HepG2 (cell line): Measurements from ENCODE around the gene PNPLA8. TPM values are rescaled to one million over a fixed set of nuclear protein-coding genes. Genes with fewer than 3 reads are reported as not detected.

Experiments used
- ATAC-seq: fragments of 200-7000 bp; cut with Tn5 transposase; 3 replicates; pipeline ENCODE4 v1.9.1; 2020; ENCODE audit warnings: mild to moderate bottlenecking, moderate library complexity
- BruUV-seq: library from RNA; stranded (reverse); fragments of 400-500 nt; replicated peaks from 2 replicates; lab custom pipeline; 2021; lab: Mats Ljungman, UMichigan
- CTCF ChIA-PET: fragments of 300-600 bp; formaldehyde crosslinking; extraction: SDS; loops from one replicate; lab custom pipeline; 2021; ENCODE audit warnings: low total read pairs, inconsistent platforms, low intra/inter-chr PET ratio; lab: Yijun Ruan, JAX
- POLR2A ChIA-PET: fragments of 350-600 bp; sonication (Branson Sonifier 250); formaldehyde crosslinking; loops from one replicate; lab custom pipeline; 2020; ENCODE audit warnings: antibody characterized with exemption, inconsistent platforms; lab: Yijun Ruan, JAX
- DNase-seq: peaks from one replicate; pipeline ENCODE4 v3.0.0-alpha.2; 2015; ENCODE audit warnings: low spot score
- FAIRE-seq: peaks from 3 replicates; lab custom pipeline; 2011; peaks lifted over from hg19 to GRCh38; lab: Jason Lieb, UNC
- H2AFZ ChIP-seq: one replicate; pipeline ENCODE4 v1.6.1; 2011; ENCODE audit warnings: low read length, inconsistent platforms
- H3K27ac ChIP-seq: fragments of 300-600 bp; 3 replicates; pipeline ENCODE4 v1.8.0; 2011; ENCODE audit warnings: mixed run types, mild to moderate bottlenecking, mixed read lengths, low read length, inconsistent platforms; ENCODE audit not compliant: insufficient read depth; ENCODE audit errors: extremely low read length
- H3K27me3 ChIP-seq, 2 experiments: fragments of 200-600 bp in 1 of 2; 2 replicates in 1 of 2; 3 replicates in 1 of 2; pipeline versions ENCODE4 v1.6.0 to v1.8.0; 2011; ENCODE audit warnings: low read length in 2 of 2, mild to moderate bottlenecking in 2 of 2, moderate library complexity in 2 of 2, inconsistent platforms in 1 of 2; ENCODE audit not compliant: insufficient read depth in 2 of 2, control insufficient read depth in 1 of 2
- H3K36me3 ChIP-seq, 2 experiments: fragments of 200-600 bp in 1 of 2; replicated peaks in 1 of 2; 2 replicates in 1 of 2; 3 replicates in 1 of 2; pipeline versions ENCODE4 v1.5.1 to v1.8.0; 2011; ENCODE audit warnings: low read length in 2 of 2, inconsistent platforms in 1 of 2; ENCODE audit not compliant: insufficient read depth in 2 of 2, control insufficient read depth in 1 of 2
- H3K4me1 ChIP-seq: 2 replicates; pipeline ENCODE4 v1.5.1; 2012; ENCODE audit warnings: low read length, inconsistent platforms; ENCODE audit not compliant: insufficient read depth
- H3K4me2 ChIP-seq: 2 replicates; pipeline ENCODE4 v1.6.0; 2011; ENCODE audit warnings: low read depth, low read length, inconsistent platforms
- H3K4me3 ChIP-seq, 3 experiments: fragments of 200-600 bp in 1 of 3; sonication (generic), shearing (Covaris generic) in 1 of 3; replicated peaks in 1 of 3; 2 replicates each; pipeline ENCODE4 v1.5.1; 2011 to 2016; ENCODE audit warnings: low read length in 3 of 3, inconsistent platforms in 2 of 3, low read depth in 2 of 3, mild to moderate bottlenecking in 2 of 3, control low read depth in 1 of 3, mixed read lengths in 1 of 3; ENCODE audit not compliant: insufficient read depth in 1 of 3
- H3K79me2 ChIP-seq: one replicate; pipeline ENCODE4 v1.6.1; 2011; ENCODE audit warnings: low read length, inconsistent platforms; ENCODE audit not compliant: insufficient read depth
- H3K9ac ChIP-seq: 2 replicates; pipeline ENCODE4 v1.6.0; 2011; ENCODE audit warnings: mild to moderate bottlenecking, low read depth, low read length, inconsistent platforms; ENCODE audit not compliant: insufficient read depth
- H3K9me3 ChIP-seq: 2 replicates; pipeline ENCODE4 v1.5.1; 2012; ENCODE audit warnings: mild to moderate bottlenecking, low read length
- H4K20me1 ChIP-seq: 2 replicates; pipeline ENCODE4 v1.6.0; 2011; ENCODE audit warnings: inconsistent platforms, mild to moderate bottlenecking, low read length, moderate library complexity; ENCODE audit not compliant: insufficient read depth
- CBX5 ChIP-seq: sonication (generic); formaldehyde crosslinking; IDR thresholded peaks from 2 replicates; pipeline ENCODE4 v1.4.0; 2020; ENCODE audit warnings: missing genetic modification reagents, borderline replicate concordance
- LCORL ChIP-seq, 2 experiments: fragments of 450-650 bp in 1 of 2; sonication (generic) in 1 of 2; formaldehyde crosslinking in 1 of 2; IDR thresholded peaks; 2 replicates each; pipeline versions ENCODE4 v1.5.0 to v1.6.1; 2017 to 2020; ENCODE audit warnings: antibody characterized with exemption in 1 of 2, missing genetic modification reagents in 1 of 2
- PPARG ChIP-seq: conservative IDR thresholded peaks from 2 replicates; pipeline ENCODE4 v1.6.1; 2016; ENCODE audit warnings: missing biosample characterization, missing genetic modification reagents
- WGBS: methylation state at CpG from one replicate; pipeline ENCODE4 v1.1.6; 2017; ENCODE audit warnings: low lambda C conversion rate; 5-methylcytosine and 5-hydroxymethylcytosine counted together
- in situ Hi-C: cut with HindIII; loops from 2 replicates; pipeline ENCODE4 v1.10.0; 2017; ENCODE audit warnings: low pct_unique_long_range_greater_than_20kb; ENCODE audit not compliant: extremely low pct_ligation_motif_present
- intact Hi-C: fragments of 100-400 bp; cut with micrococcal nuclease; formaldehyde crosslinking; loops from one replicate; pipeline ENCODE4 v1.10.0; 2022; ENCODE audit not compliant: unreplicated experiment
- polyA plus RNA-seq, 8 experiments: library from polyadenylated mRNA; depleted of rRNA in 3 of 8; stranded (reverse) in 7 of 8; unstranded in 1 of 8; fragments of >200 nt; fragmentation: Illumina TruSeq in 4 of 8; extraction: Trizol in 4 of 8; gene quantifications; 2 replicates each; pipeline versions ENCODE4 v1.2.1 to v1.2.3, GENCODE V29; 2011 to 2016; ENCODE audit warnings: low read depth in 4 of 8, missing spikeins in 1 of 8, mixed read lengths in 1 of 8; ENCODE audit not compliant: insufficient read depth in 1 of 8
- total RNA-seq, 5 experiments: library from RNA; depleted of rRNA; stranded (reverse); fragments of >200 nt; fragmentation: Illumina TruSeq; extraction: Trizol; gene quantifications; 2 replicates each; pipeline ENCODE4 v1.2.3, GENCODE V29; 2016; ENCODE audit warnings: low read depth in 1 of 5
- TF ChIP-seq, protein P1 (sequence below): IDR thresholded peaks from 2 replicates; pipeline ENCODE4 v1.6.1; 2018; ENCODE audit warnings: missing genetic modification reagents, mild to moderate bottlenecking, missing compliant biosample characterization
- TF ChIP-seq, protein P2 (sequence below): sonication (generic); formaldehyde crosslinking; IDR thresholded peaks from 2 replicates; pipeline ENCODE4 v1.8.1; 2023; ENCODE audit warnings: mild to moderate bottlenecking, missing genetic modification reagents
- TF ChIP-seq, protein P3 (sequence below): sonication (generic); formaldehyde crosslinking; IDR thresholded peaks from 2 replicates; pipeline ENCODE4 v1.4.0; 2020; ENCODE audit warnings: missing genetic modification reagents, borderline replicate concordance

Gene PNPLA8
- total and polyA plus RNA-seq, 2 of the 13 experiments (the other 11 are each of a cell fraction or from before 2014, with no cell fraction given): 6.3 to 11.4 TPM

DNA sequence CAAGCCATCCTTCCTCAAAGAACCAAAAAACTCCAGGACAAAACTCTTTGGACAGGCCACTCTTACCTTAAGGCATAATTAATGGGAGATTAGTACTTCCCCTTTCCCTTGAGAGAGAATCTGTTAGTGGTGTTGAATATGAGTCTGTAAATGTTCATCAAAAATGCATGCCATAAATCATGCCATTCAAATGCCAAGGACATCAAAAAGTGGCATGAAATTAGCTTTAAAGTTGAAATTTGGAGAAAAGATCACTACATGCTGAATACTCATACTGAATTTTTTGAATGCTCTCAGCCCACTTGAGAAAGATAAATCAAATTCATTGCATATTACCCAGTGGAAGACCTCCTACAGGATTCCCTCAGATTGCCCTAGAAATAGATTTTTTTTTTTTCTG lies 76.4 kb downstream of the PNPLA8 start (continued):
- TF ChIP-seq, protein P1, sequence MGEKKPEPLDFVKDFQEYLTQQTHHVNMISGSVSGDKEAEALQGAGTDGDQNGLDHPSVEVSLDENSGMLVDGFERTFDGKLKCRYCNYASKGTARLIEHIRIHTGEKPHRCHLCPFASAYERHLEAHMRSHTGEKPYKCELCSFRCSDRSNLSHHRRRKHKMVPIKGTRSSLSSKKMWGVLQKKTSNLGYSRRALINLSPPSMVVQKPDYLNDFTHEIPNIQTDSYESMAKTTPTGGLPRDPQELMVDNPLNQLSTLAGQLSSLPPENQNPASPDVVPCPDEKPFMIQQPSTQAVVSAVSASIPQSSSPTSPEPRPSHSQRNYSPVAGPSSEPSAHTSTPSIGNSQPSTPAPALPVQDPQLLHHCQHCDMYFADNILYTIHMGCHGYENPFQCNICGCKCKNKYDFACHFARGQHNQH (CRISPR knock-in tag): no peak
- TF ChIP-seq LCORL (IDR thresholded peaks at IDR 0.05) (no peak), LCORL (CRISPR knock-in tag; IDR thresholded peaks at IDR 0.05) (no peak), CBX5 (no peak)
- TF ChIP-seq, protein P2, sequence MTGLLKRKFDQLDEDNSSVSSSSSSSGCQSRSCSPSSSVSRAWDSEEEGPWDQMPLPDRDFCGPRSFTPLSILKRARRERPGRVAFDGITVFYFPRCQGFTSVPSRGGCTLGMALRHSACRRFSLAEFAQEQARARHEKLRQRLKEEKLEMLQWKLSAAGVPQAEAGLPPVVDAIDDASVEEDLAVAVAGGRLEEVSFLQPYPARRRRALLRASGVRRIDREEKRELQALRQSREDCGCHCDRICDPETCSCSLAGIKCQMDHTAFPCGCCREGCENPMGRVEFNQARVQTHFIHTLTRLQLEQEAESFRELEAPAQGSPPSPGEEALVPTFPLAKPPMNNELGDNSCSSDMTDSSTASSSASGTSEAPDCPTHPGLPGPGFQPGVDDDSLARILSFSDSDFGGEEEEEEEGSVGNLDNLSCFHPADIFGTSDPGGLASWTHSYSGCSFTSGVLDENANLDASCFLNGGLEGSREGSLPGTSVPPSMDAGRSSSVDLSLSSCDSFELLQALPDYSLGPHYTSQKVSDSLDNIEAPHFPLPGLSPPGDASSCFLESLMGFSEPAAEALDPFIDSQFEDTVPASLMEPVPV (CRISPR knock-in tag): no peak

DNA sequence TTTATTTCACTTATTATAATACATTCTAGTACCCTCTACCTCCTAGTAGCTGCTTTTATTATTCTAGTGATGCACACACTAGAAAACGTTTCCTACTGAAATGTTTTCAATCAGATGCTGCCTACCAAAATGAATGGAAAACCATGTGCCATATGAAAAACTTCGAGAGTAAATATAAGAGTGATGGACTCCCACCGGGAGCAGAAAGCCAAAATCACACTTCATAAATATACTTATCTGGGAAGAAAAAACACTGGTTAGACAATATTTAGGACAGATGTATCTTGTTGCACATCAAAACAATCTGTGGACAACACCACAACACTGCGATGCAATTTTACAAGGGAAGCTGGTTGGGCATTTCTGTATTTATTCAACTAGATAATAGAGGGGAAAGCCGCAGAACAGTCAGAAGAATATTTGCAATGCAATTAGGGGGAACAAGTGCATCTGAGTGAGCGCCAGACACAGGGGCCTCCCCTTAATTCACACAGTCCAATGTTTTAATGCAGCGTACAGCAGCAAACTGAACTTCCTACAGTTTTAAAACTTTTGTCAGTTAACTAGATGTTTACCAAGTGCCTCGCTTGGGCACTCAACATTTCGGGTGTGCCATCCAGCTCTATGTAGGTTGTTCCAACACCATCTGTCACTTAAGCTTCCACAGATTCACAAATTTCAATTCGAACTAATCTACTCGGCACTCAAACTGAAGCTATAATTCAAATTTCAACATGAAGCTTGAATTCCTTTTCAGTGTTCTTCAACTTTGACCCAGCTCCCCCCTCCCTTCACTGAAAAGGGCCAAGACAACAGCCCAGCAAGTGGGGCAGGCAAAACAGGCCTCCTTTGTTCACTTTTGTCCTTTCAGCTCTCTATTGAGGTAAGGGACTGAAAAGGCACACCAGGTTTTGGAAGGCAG lies 77.1 kb downstream of the PNPLA8 start:
- ChIA-PET POLR2A (no interaction called here), CTCF (no interaction called here)
- Histone ChIP-seq H3K4me2 (no peak overlapping the region), H3K9ac (no peak overlapping the region), H3K27ac (no peak overlapping the region), H3K4me1 (peaks cover 11% of the 10 kb centered on the region), H3K4me3 (no peak overlapping the region), H3K36me3 (no peaks in the 10 kb centered on the region), H4K20me1 (no peaks in the 10 kb centered on the region), H3K9me3 (no peaks in the 10 kb centered on the region), H3K27me3 (peaks cover 0 to under 1% of the 10 kb centered on the region in 2 experiments; a peak in 2 of 5 replicates), H3K79me2 (no peaks in the 10 kb centered on the region), H2AFZ (no peak overlapping the region)
- TF ChIP-seq, protein P3, sequence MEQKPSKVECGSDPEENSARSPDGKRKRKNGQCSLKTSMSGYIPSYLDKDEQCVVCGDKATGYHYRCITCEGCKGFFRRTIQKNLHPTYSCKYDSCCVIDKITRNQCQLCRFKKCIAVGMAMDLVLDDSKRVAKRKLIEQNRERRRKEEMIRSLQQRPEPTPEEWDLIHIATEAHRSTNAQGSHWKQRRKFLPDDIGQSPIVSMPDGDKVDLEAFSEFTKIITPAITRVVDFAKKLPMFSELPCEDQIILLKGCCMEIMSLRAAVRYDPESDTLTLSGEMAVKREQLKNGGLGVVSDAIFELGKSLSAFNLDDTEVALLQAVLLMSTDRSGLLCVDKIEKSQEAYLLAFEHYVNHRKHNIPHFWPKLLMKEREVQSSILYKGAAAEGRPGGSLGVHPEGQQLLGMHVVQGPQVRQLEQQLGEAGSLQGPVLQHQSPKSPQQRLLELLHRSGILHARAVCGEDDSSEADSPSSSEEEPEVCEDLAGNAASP: no peak
- 0 out of 2 replicates have a peak, but pooled peaks have one; percentile 38 for TF ChIP-seq PPARG (CRISPR knock-in tag)
- WGBS: 13% methylated on average over 11 of the region's 11 CpGs
- no peak for DNase-seq
- in situ Hi-C loops: no loop called here
- no peak for FAIRE-seq
- intact Hi-C loops: no loop called here
- BruUV-seq: no TSS peak
- ATAC-seq: no peak
